Esophagus (tissue), 2 donors: ENCODE results near the gene CDC42BPA. TPM values are rescaled to one million over a fixed set of nuclear protein-coding genes. Genes with fewer than 3 reads are reported as not detected.

Experiments used
- H3K27ac ChIP-seq, 2 donors: one replicate each; pipeline ENCODE4 v1.5.1; 2013; ENCODE audit warnings: low read depth in 2 of 2, mild to moderate bottlenecking in 2 of 2, inconsistent platforms in 1 of 2, low read length in 1 of 2, moderate library complexity in 1 of 2
- H3K27me3 ChIP-seq, 2 donors: one replicate each; pipeline ENCODE4 v1.6.1; 2013; ENCODE audit warnings: low read length in 2 of 2, control low read depth in 1 of 2, mild to moderate bottlenecking in 1 of 2; ENCODE audit not compliant: insufficient read depth in 2 of 2, control insufficient read depth in 1 of 2
- H3K36me3 ChIP-seq, 2 donors: one replicate each; pipeline ENCODE4 v1.6.1; 2013; ENCODE audit warnings: low read length in 1 of 2; ENCODE audit not compliant: control insufficient read depth in 2 of 2, insufficient read depth in 2 of 2
- H3K4me1 ChIP-seq, 2 donors: one replicate each; pipeline ENCODE4 v1.6.1; 2013; ENCODE audit warnings: low read length in 1 of 2; ENCODE audit not compliant: control insufficient read depth in 2 of 2, insufficient read depth in 2 of 2
- H3K4me3 ChIP-seq, 2 donors: one replicate each; pipeline ENCODE4 v1.5.1; 2013; ENCODE audit warnings: low read length in 2 of 2, mild to moderate bottlenecking in 2 of 2, low read depth in 1 of 2, moderate library complexity in 1 of 2
- H3K9me3 ChIP-seq, 2 donors: one replicate each; pipeline ENCODE4 v1.6.1; 2013; ENCODE audit warnings: mild to moderate bottlenecking in 2 of 2, low read depth in 1 of 2, low read length in 1 of 2, moderate library complexity in 1 of 2; ENCODE audit not compliant: control insufficient read depth in 2 of 2, insufficient read depth in 1 of 2
- WGBS, 2 donors: extraction: QIAGEN DNeasy Blood & Tissue Kit; methylation state at CpG; one replicate each; pipeline ENCODE4 v1.1.7; 2013; 5-methylcytosine and 5-hydroxymethylcytosine counted together
- polyA plus RNA-seq, 2 donors: library from polyadenylated mRNA; stranded (reverse); fragments of 200-250 nt; gene quantifications; one replicate each; pipeline ENCODE4 v1.2.3, GENCODE V29; 2013
- donor health status: healthy with polysubstance abuse.
- donor health status: Bipolar disorder and iron deficiency.

The CDC42BPA gene
- polyA plus RNA-seq, 2 donors: 2.5 to 3.6 TPM

DNA sequence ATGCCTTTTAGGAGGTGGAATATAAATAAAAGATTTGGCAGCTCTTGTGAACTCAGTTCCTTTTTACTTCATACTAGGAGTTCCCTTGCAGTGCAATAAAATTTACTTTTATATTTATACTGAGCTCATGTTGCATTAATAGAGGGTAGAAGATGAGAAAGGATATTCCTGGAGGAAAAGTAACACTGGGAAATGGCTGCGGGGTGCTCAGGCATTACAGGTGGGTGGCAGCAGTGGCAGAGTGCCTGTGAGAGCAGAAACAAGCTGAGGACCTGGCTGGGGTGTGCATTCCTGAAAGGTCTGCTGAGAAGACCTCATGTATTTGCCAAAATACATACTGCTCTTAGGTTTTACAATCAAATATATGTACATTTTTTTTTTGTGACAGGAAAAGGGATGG lies 251.3 kb downstream of the CDC42BPA start:
- H3K36me3 ChIP-seq: peaks cover 0 to 2% of the 10 kb centered on the region in 2 donors
- no peak overlapping the region for H3K4me3 ChIP-seq
- H3K27me3 ChIP-seq: no peaks in the 10 kb centered on the region
- no peaks in the 10 kb centered on the region for H3K4me1 ChIP-seq
- WGBS, 2 donors: 85 to 97% methylated on average over 1 of the region's 1 CpG
- H3K9me3 ChIP-seq: no peaks in the 10 kb centered on the region
- no peak overlapping the region for H3K27ac ChIP-seq

DNA sequence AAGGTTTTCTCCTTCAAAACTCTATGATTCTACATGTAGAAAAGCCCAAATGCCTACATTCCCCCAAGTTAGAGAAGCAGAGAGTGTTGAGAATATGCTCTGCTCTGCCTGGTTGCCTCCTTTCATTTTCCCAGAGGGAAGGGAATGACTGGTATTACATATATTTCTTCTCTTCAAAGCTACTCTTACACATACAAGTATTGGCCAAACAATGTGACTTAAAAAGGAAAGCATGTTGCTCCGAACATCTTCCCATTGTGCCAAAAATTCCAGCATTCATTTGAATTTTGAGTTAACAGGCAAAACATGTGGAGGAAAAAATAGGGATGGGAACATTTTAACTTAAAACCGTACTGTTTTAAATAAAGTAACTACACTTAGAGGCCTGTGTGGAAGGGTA lies 253.0 kb downstream of the CDC42BPA start:
- 80 to 84% methylated on average over 2 of the region's 2 CpGs for WGBS, 2 donors
- H3K27me3 ChIP-seq: no peaks in the 10 kb centered on the region
- no peaks in the 10 kb centered on the region for H3K9me3 ChIP-seq
- no peak overlapping the region for H3K4me3 ChIP-seq
- H3K27ac ChIP-seq: no peak overlapping the region
- H3K36me3 ChIP-seq: peaks cover 0 to 2% of the 10 kb centered on the region in 2 donors
- no peaks in the 10 kb centered on the region for H3K4me1 ChIP-seq

DNA sequence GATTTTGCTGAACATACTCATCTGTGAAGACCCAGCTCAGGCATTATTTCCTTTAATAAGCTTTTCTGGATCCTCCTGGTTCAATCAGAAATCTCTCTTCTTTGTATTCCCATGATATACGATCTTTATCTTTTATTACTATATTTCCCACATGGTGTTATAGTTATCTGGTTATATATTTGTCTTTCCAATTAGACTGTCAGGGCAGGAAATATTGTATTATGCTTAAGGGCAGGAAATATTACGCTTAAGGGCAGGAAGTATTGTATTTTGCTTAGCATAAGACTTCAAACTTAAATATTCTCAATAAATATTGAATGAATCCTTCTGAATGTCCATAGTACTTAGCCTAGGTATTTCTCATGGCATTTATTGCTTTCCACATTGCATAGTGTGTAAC lies 256.0 kb downstream of the CDC42BPA start:
- Histone ChIP-seq H3K9me3 (no peaks in the 10 kb centered on the region), H3K36me3 (peaks cover 0 to 2% of the 10 kb centered on the region in 2 donors), H3K4me1 (no peaks in the 10 kb centered on the region), H3K4me3 (no peak overlapping the region), H3K27me3 (no peaks in the 10 kb centered on the region), H3K27ac (no peak overlapping the region)
- whole genome bisulfite sequencing, 2 donors: 87 to 91% methylated on average over 2 of the region's 2 CpGs

DNA sequence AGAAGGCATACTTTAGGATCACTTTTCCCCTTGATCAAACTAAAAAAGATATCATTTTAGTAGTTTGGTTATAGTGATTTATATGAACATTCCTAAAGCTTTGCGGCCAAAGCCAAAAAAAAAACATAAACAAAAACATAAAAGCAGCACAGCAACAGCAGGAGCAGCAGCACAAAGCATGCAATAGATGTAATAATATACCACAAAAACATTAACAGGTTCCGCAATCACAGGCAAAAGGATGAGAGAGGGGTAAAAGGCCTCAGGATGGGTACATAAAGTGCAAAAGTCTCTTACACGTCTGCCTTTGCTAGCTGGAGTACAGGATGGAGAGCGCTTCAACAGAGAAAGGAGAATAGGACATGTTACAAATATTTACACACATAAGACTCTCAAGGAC lies 259.2 kb downstream of the CDC42BPA start:
- WGBS, 2 donors: 87 to 91% methylated on average over 4 of the region's 4 CpGs
- no peaks in the 10 kb centered on the region for H3K9me3 ChIP-seq
- H3K36me3 ChIP-seq: no peaks in the 10 kb centered on the region
- H3K27ac ChIP-seq: no peak overlapping the region
- no peaks in the 10 kb centered on the region for H3K27me3 ChIP-seq
- no peak overlapping the region for H3K4me3 ChIP-seq
- no peaks in the 10 kb centered on the region for H3K4me1 ChIP-seq

DNA sequence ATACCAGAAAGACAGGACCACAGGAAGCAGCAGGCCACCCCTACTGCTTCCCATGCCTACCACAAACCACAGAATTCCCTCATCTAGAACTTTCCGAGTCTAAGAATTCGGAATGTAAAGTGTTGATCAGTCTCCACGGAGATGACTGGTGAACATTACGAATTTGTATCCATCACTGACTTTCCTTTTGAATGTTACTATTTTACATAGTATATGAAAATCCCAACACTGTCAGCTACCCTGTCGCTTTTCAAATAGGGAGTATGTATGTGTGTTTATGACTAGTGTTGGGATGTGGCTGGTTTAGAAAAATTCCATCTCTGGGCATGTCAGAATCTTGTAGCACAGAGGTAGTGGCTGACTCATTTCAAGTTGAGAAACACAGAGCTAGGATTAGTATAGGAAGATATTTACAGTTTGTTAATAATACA lies 260.0 kb downstream of the CDC42BPA start:
- H3K27me3 ChIP-seq: no peaks in the 10 kb centered on the region
- no peaks in the 10 kb centered on the region for H3K9me3 ChIP-seq
- 86 to 88% methylated on average over 5 of the region's 5 CpGs for WGBS, 2 donors
- H3K4me3 ChIP-seq: no peak overlapping the region
- no peaks in the 10 kb centered on the region for H3K4me1 ChIP-seq
- H3K27ac ChIP-seq: no peak overlapping the region
- no peaks in the 10 kb centered on the region for H3K36me3 ChIP-seq

DNA sequence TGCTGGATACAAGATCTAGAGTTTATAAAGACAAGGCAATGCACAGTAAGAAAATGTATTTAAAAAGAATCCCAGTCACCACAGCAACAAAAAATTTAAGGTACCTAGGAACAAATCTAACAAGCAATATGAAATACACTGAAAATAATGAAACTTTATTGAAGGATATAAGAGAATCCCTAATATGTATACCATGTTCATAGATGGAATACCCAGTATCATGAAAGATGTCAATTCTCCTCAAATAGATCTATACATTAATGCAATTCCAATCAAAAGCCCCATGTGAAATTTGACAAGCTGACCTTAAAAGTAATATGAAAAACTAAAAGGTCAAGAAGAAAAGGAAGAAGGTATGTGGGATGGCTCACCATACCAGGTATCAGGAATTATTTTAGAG lies 269.0 kb downstream of the CDC42BPA start:
- no peaks in the 10 kb centered on the region for H3K9me3 ChIP-seq
- H3K36me3 ChIP-seq: no peaks in the 10 kb centered on the region
- no peaks in the 10 kb centered on the region for H3K4me1 ChIP-seq
- H3K27me3 ChIP-seq: no peaks in the 10 kb centered on the region
- H3K27ac ChIP-seq: no peak overlapping the region
- H3K4me3 ChIP-seq: no peak overlapping the region

DNA sequence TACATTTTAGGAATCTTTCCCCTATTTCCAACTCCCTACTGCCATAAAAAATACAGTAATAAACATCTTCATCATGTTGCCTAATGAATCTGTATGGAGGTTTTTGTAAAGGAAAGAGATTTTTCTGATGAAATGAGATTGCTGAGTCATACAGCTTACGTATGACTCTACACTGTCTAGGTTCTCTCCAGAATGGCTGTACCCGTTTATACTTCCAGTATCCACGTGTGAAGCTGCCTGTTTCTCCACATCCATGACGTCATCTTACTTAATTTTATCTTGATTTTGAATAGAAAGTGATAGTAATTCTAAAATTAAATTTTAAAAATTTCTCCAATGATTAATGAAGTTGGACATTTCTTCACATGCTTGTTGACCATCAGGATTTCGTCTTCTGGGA lies 274.5 kb downstream of the CDC42BPA start:
- H3K9me3 ChIP-seq: no peaks in the 10 kb centered on the region
- no peak overlapping the region for H3K4me3 ChIP-seq
- no peak overlapping the region for H3K27ac ChIP-seq
- 80 to 83% methylated on average over 5 of the region's 5 CpGs for WGBS, 2 donors
- no peaks in the 10 kb centered on the region for H3K4me1 ChIP-seq
- no peaks in the 10 kb centered on the region for H3K27me3 ChIP-seq
- no peaks in the 10 kb centered on the region for H3K36me3 ChIP-seq

DNA sequence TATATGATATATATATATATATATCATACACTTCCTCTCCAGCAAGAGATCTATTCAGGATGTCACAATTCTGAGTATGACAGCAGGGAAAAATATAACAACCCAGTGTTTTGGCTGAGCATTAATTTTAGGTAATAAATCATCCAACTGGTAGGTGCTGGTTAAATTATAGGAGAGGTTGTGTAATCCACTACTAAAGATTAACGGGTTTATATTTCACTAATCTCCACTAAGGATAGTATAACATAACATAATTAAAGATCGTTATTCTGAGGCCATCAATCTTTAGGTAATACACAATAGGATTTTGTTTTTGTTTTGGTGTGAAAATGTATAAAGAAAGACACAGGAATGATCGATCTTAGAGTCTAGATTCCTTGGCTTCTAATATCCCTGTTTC lies 276.0 kb downstream of the CDC42BPA start:
- Histone ChIP-seq H3K36me3 (no peaks in the 10 kb centered on the region), H3K27me3 (no peaks in the 10 kb centered on the region), H3K4me3 (no peak overlapping the region), H3K27ac (no peak overlapping the region), H3K4me1 (no peaks in the 10 kb centered on the region), H3K9me3 (no peaks in the 10 kb centered on the region)
- 74 to 82% methylated on average over 3 of the region's 3 CpGs for WGBS, 2 donors

DNA sequence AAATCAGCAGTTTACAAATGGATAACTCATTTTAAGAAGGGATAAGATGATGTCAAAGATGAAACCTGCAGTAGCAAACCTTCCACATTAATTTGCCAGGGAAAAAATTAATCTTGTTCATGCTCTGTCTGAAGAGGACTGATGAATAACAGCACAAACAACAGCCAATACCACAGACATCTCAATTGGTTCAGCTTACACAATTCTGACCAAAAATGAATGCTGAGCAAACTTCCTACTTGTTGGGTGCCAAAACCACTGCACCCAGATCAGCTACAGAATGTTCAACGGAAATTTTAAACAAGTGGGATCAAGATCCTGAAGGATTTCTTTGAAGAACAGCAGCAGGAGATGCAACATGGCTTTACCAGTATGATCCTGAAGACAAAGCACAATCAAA lies 279.9 kb downstream of the CDC42BPA start:
- H3K27ac ChIP-seq: no peak overlapping the region
- H3K4me1 ChIP-seq: no peaks in the 10 kb centered on the region
- H3K4me3 ChIP-seq: no peak overlapping the region
- no peaks in the 10 kb centered on the region for H3K36me3 ChIP-seq
- 80 to 96% methylated on average over 1 of the region's 1 CpG for WGBS, 2 donors
- H3K27me3 ChIP-seq: no peaks in the 10 kb centered on the region
- H3K9me3 ChIP-seq: no peaks in the 10 kb centered on the region

DNA sequence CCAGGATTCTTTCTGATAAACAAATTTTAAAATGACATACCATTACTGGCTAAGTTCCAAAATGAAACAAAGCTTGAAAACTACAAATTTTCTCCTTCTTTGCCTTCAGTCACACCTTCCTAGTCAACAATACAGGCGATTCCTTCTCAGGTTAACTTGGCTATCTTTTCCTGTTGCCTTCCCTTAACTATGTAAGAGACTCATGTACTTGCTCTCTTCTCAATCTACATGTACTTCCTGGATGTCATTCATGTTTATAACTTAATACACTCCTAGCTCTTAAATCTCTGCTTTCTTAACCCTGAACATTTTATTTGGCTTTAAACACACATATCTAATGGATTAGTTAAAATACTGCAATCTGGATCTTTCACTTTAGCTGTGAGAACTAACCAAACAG lies 281.2 kb downstream of the CDC42BPA start:
- no peaks in the 10 kb centered on the region for H3K9me3 ChIP-seq
- WGBS, 2 donors: 85 to 87% methylated on average over 1 of the region's 1 CpG
- H3K27me3 ChIP-seq: no peaks in the 10 kb centered on the region
- H3K4me3 ChIP-seq: no peak overlapping the region
- no peaks in the 10 kb centered on the region for H3K36me3 ChIP-seq
- no peak overlapping the region for H3K27ac ChIP-seq
- H3K4me1 ChIP-seq: no peaks in the 10 kb centered on the region
